Mammary epithelial cell (primary cell): ENCODE results near the gene BMF.

Experiments used
- CTCF ChIP-seq, 2 donors: IDR thresholded peaks in 1 of 2; conservative IDR thresholded peaks in 1 of 2; 2 replicates each; pipeline ENCODE4 v1.5.1; 2011 to 2012; ENCODE audit warnings: inconsistent platforms in 2 of 2, low read length in 2 of 2, mild to moderate bottlenecking in 2 of 2, control low read depth in 1 of 2, low read depth in 1 of 2; ENCODE audit not compliant: insufficient read depth in 1 of 2; ENCODE audit errors: extremely low read depth in 1 of 2
- EZH2 ChIP-seq: IDR thresholded peaks from 2 replicates; pipeline ENCODE4 v1.6.1; 2012; ENCODE audit warnings: low read length, inconsistent platforms, borderline replicate concordance

GRCh38 chr15:40106203-40107161 is 2.2 kb downstream of the BMF start:
- no peak for TF ChIP-seq CTCF (conservative IDR thresholded peaks at IDR 0.05 in 1 of 2, IDR thresholded peaks at IDR 0.05 in 1 of 2; ENCODE audit: extremely low read depth in 1 of 2, insufficient read depth in 1 of 2, low read depth in 1 of 2, low read length in 2 of 2)
- TF ChIP-seq EZH2: no peak
